BE2C (cell line): ENCODE results near the gene MFNG.
A peak's percentile ranks its signal among the peaks of the same experiment; 100 is the strongest.

Experiments
- DNase-seq: peaks from one replicate; pipeline ENCODE4 v3.0.0-alpha.2; 2020
- H3K27me3 ChIP-seq: fragments of 250-450 bp; sonication (Bioruptor Pico); 2 replicates; pipeline ENCODE4 v1.5.1; 2020; ENCODE audit warnings: mild to moderate bottlenecking
- H3K36me3 ChIP-seq: fragments of 250-450 bp; sonication (Bioruptor Pico); 2 replicates; pipeline ENCODE4 v1.5.1; 2020; ENCODE audit warnings: mild to moderate bottlenecking
- H3K4me1 ChIP-seq: fragments of 250-450 bp; sonication (Bioruptor Pico); 2 replicates; pipeline ENCODE4 v1.5.1; 2020
- H3K4me3 ChIP-seq: 2 replicates; pipeline ENCODE4 v1.5.1; 2011; ENCODE audit warnings: low read depth, low read length
- H3K9me3 ChIP-seq: fragments of 250-450 bp; sonication (Bioruptor Pico); 2 replicates; pipeline ENCODE4 v1.5.1; 2020
- TF ChIP-seq, protein P1 (sequence below): IDR thresholded peaks from 2 replicates; pipeline ENCODE4 v1.5.1; 2012; ENCODE audit warnings: mild to moderate bottlenecking, low read depth, low read length

Gene MFNG

DNA sequence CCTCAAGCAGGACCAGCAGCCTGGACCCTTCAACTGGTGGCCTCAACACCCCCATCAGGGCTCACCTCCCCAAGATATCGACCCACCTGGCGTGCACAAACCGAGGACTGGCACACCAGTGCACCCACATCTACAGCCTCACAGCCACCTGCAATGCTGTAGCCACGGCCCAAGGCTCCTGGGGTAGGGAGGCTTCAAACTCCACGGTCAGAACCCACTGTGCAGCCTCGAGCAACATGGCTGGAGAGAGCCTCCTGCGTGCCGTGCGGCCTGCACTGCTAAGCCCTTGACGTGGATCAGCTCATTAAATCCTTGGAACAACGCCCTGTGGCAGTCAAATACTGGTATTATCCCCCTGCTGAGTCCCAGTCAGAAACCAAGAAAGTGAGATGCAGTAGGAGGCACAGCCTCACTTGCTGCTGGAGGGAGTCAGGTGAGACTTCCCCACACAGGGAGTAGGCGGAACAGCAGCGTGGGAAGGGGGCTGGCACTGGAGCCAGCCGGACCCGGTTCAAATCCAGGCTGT is 28.4 kb upstream of the MFNG start:
- H3K4me1 ChIP-seq = peaks cover 6% of the 10 kb centered on the region; the same call in 1 of the 2 replicates
- no peaks in the 10 kb centered on the region for H3K36me3 ChIP-seq
- TF ChIP-seq, protein P1, sequence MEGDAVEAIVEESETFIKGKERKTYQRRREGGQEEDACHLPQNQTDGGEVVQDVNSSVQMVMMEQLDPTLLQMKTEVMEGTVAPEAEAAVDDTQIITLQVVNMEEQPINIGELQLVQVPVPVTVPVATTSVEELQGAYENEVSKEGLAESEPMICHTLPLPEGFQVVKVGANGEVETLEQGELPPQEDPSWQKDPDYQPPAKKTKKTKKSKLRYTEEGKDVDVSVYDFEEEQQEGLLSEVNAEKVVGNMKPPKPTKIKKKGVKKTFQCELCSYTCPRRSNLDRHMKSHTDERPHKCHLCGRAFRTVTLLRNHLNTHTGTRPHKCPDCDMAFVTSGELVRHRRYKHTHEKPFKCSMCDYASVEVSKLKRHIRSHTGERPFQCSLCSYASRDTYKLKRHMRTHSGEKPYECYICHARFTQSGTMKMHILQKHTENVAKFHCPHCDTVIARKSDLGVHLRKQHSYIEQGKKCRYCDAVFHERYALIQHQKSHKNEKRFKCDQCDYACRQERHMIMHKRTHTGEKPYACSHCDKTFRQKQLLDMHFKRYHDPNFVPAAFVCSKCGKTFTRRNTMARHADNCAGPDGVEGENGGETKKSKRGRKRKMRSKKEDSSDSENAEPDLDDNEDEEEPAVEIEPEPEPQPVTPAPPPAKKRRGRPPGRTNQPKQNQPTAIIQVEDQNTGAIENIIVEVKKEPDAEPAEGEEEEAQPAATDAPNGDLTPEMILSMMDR = no peak
- no peak for DNase-seq
- no peak overlapping the region for H3K4me3 ChIP-seq
- H3K9me3 ChIP-seq = no peaks in the 10 kb centered on the region; the same call in 1 of the 2 replicates
- peaks cover 7% of the 10 kb centered on the region for H3K27me3 ChIP-seq

DNA sequence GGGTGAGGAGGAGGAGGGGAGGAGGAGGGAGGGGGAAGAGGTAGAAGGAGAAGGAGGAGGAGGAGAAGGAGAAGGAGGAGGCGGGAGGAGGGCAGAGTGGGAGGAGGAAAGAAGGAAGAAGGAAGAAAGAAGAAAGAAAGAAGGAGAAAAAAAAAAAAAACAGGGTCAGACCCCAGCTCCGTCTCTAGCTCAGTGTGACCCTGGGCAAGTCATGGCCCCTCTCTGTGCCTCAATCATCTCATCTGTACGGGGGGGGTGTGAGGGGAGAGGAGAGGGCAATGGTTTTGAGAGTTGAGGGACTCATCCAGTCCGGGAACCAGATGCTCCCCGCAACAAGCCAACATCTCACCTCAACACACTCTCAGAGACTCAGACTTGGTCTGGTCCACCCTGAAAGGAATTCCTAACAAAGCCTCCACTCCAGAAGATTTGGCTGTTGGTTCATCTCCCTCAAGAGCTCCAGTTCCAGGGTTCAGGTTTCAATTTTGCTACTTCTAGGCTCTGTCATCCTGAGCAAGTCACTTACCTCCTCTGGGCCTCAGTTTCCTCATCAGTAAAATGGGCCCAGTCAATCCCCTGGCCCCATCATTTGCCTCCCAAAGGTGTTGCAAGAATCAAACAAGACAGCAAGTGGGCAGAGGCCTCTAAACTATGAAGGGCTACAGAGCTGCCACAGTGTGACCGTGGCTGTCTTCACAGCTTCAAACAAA is 25.4 kb upstream of the MFNG start:
- Histone ChIP-seq H3K9me3 (no peaks in the 10 kb centered on the region; the same call in 1 of the 2 replicates), H3K27me3 (no peaks in the 10 kb centered on the region), H3K4me1 (peaks cover 17% of the 10 kb centered on the region), H3K36me3 (no peaks in the 10 kb centered on the region), H3K4me3 (no peak overlapping the region)
- TF ChIP-seq, protein P1 = no peak
- DNase-seq = no peak

DNA sequence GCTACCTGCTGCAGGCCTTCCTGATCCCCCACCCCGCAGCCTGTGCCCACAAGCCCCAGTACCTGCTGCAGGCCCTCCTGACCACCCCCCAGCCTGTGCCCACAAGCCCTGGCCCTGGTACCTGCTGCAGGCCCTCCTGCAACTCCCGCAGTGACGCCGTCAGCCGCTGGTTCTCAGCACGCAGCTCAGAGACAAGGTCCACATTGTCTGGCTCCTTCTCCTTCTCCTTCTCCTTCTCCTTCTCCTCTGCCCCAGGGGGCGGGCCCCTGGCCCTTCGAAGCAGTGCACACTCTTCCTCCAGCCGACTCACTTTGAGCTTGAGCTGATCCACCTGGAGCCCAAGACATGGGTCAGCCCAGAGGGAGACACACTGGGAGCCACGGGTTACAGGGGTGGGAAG is 23.9 kb upstream of the MFNG start:
- H3K4me1 ChIP-seq = peaks cover 17% of the 10 kb centered on the region
- no peak overlapping the region for H3K4me3 ChIP-seq
- H3K27me3 ChIP-seq = no peaks in the 10 kb centered on the region
- no peak for DNase-seq
- TF ChIP-seq, protein P1 = no peak
- H3K36me3 ChIP-seq = no peaks in the 10 kb centered on the region
- no peaks in the 10 kb centered on the region for H3K9me3 ChIP-seq

DNA sequence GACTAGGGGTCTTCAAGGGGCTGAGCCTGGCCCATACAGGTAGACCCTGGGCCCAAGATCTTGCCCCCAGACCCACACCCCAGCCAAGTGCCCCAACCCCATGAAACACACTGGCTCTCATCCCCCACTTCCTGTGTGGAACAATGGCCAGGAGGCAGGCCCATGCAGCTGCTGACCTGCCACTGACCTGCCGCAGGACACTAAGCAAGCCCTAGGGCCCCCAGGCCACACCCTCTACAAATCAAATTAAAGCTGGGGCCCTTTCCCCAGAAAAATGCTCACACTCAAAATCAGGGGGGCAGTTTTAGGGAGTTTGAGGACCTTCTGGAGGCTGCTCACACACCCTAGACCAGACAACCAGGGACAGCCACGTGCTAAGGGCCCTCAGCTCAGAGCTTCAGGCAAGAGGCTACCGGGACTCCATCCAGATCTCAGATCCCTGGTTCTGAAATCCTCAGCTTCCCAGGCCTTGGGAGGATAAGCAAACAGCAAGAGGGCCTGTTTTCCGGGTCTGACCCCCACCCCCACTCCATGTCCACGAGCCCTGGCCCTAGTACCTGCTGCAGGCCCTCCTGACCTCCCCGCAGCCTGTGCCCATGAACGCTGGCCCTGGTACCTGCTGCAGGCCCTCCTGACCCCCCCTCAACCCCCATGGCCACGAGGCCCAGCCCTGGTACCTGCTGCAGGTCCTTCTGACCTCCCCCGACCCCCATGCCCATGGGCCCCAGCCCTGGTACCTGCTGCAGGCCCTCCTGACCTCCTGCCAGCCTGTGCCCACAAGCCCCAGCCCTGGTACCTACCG is 23.1 kb upstream of the MFNG start:
- no peak for DNase-seq
- H3K4me3 ChIP-seq = no peak overlapping the region
- H3K4me1 ChIP-seq = peaks cover 17% of the 10 kb centered on the region
- no peaks in the 10 kb centered on the region for H3K27me3 ChIP-seq
- TF ChIP-seq, protein P1 = no peak
- H3K9me3 ChIP-seq = no peaks in the 10 kb centered on the region
- H3K36me3 ChIP-seq = no peaks in the 10 kb centered on the region

DNA sequence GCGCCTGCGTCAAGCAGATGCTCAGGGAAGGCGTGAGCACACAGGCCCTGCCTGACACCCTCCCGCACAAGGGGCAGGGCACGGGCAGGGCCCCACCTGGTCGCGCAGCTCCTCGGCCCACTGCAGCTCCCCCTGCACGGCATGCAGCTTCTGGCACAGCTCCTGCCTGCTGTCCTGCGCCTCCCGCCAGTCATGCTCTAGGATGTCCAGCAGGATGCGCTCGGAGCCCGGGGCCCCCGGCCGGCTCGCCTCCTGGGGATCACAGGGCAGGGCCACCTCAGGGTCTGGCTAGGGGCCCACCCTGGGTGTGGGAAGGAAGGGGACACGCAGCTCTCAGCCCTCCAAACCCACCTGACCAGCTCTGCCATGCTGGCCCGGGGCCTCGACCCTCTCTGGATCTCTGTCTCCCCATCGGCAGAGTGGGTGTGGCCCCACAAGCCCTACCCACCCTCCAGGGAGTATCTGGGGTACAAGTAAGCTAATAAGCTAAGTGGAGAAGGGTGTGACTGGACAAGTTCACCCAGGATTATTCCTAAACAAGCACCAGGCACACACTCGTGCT is 22.3 kb upstream of the MFNG start:
- TF ChIP-seq, protein P1 = 0 out of 2 replicates have a peak, but pooled peaks have one; percentile 3
- Histone ChIP-seq H3K9me3 (no peaks in the 10 kb centered on the region), H3K27me3 (no peaks in the 10 kb centered on the region), H3K4me1 (peaks cover 17% of the 10 kb centered on the region), H3K36me3 (no peaks in the 10 kb centered on the region), H3K4me3 (no peak overlapping the region)
- DNase-seq = no peak

DNA sequence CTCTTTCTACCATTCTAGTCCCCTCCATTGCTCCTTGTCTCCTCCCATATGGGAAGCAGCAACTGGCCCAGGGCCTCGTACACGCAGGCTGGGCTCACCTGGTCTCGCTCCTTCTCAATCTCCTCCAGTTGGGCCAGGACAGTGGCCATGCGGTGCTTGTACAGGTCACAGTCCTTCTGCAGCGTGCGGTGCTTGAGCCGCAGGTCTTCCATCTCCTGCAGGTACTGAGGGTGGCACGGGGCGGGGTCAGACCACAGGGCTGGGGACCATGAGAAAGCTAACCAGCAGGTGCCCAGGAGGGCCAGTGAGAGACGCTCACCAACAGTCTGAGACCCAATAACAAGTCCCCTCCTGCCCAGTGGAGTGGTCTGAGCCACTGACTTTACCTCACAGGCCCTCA is 21.5 kb upstream of the MFNG start:
- no peak for DNase-seq
- H3K4me3 ChIP-seq = no peak overlapping the region
- H3K4me1 ChIP-seq = peaks cover 18% of the 10 kb centered on the region
- TF ChIP-seq, protein P1 = no peak
- no peaks in the 10 kb centered on the region for H3K27me3 ChIP-seq
- no peaks in the 10 kb centered on the region for H3K9me3 ChIP-seq
- H3K36me3 ChIP-seq = no peaks in the 10 kb centered on the region
